IMR-90 (cell line): Measurements from ENCODE around the gene HSD17B7. TPM values are rescaled to one million over a fixed set of nuclear protein-coding genes. Genes with fewer than 3 reads are reported as not detected.

ENCODE experiments used
- ATAC-seq: fragments of 200-7000 bp; cut with Tn5 transposase; 2 replicates; pipeline ENCODE4 v1.9.1; 2020; ENCODE audit warnings: low read depth, mild to moderate bottlenecking, moderate library complexity
- BruUV-seq: library from RNA; stranded (reverse); fragments of 400-500 nt; replicated peaks from 2 replicates; lab custom pipeline; 2021; lab: Mats Ljungman, UMichigan
- CTCF ChIA-PET: fragments of 300-600 bp; formaldehyde crosslinking; extraction: SDS; loops from one replicate; lab custom pipeline; 2021; ENCODE audit warnings: antibody characterized with exemption; lab: Yijun Ruan, JAX
- POLR2A ChIA-PET: fragments of 300-600 bp; sonication (Branson Sonifier 250); formaldehyde crosslinking; loops from one replicate; lab custom pipeline; 2022; ENCODE audit warnings: antibody characterized with exemption; ENCODE audit not compliant: unreplicated experiment; lab: Charles Lee
- DNase-seq: peaks from one replicate; pipeline ENCODE4 v3.0.0; 2013
- H2AFZ ChIP-seq: replicated peaks from 2 replicates; pipeline ENCODE3; 2013; ENCODE audit warnings: low read length, mild to moderate bottlenecking; ENCODE audit not compliant: poor library complexity
- H2AK5ac ChIP-seq: 2 replicates; pipeline ENCODE4 v1.6.1; 2013; ENCODE audit warnings: low read depth, low read length, inconsistent platforms
- H2AK9ac ChIP-seq: replicated peaks from 2 replicates; pipeline ENCODE3; 2013; ENCODE audit warnings: mild to moderate bottlenecking, low read depth, low read length, moderate library complexity; ENCODE audit not compliant: poor library complexity
- H2BK120ac ChIP-seq: 2 replicates; pipeline ENCODE4 v1.6.1; 2013; ENCODE audit warnings: low read depth, low read length, inconsistent platforms
- H2BK15ac ChIP-seq: 3 replicates; pipeline ENCODE4 v1.6.1; 2013; ENCODE audit warnings: low read depth, low read length, inconsistent platforms
- H2BK20ac ChIP-seq: 2 replicates; pipeline ENCODE4 v1.6.1; 2013; ENCODE audit warnings: low read depth, mild to moderate bottlenecking, inconsistent platforms, low read length, moderate library complexity
- H2BK5ac ChIP-seq: 2 replicates; pipeline ENCODE4 v1.6.1; 2013; ENCODE audit warnings: mild to moderate bottlenecking, low read depth, low read length, inconsistent platforms; ENCODE audit not compliant: poor library complexity, severe bottlenecking
- H3K14ac ChIP-seq: replicated peaks from 2 replicates; pipeline ENCODE4 v1.6.1; 2013; ENCODE audit warnings: low read depth, low read length, inconsistent platforms
- H3K18ac ChIP-seq: 2 replicates; pipeline ENCODE4 v1.6.1; 2013; ENCODE audit warnings: low read depth, low read length, control low read depth
- H3K23ac ChIP-seq: 2 replicates; pipeline ENCODE4 v1.6.1; 2013; ENCODE audit warnings: low read depth, low read length, inconsistent platforms
- H3K27ac ChIP-seq: 2 replicates; pipeline ENCODE4 v1.5.1; 2013; ENCODE audit warnings: mild to moderate bottlenecking, control low read depth, low read length; ENCODE audit not compliant: insufficient read depth
- H3K27me3 ChIP-seq: 2 replicates; pipeline ENCODE4 v1.6.1; 2013; ENCODE audit warnings: low read length; ENCODE audit not compliant: control insufficient read depth, insufficient read depth
- H3K36me3 ChIP-seq: 2 replicates; pipeline ENCODE4 v1.6.1; 2013; ENCODE audit warnings: low read length, mixed read lengths; ENCODE audit not compliant: control insufficient read depth, insufficient read depth
- H3K4ac ChIP-seq: 2 replicates; pipeline ENCODE4 v1.6.1; 2013; ENCODE audit warnings: low read depth, low read length, inconsistent platforms
- H3K4me1 ChIP-seq: 2 replicates; pipeline ENCODE4 v1.6.1; 2013; ENCODE audit warnings: low read length, mixed read lengths; ENCODE audit not compliant: control insufficient read depth, insufficient read depth
- H3K4me2 ChIP-seq: 2 replicates; pipeline ENCODE4 v1.6.1; 2013; ENCODE audit warnings: low read depth, mild to moderate bottlenecking, control low read depth, low read length, moderate library complexity
- H3K4me3 ChIP-seq: 2 replicates; pipeline ENCODE4 v1.5.1; 2013; ENCODE audit warnings: low read depth, mild to moderate bottlenecking, control low read depth, low read length, moderate library complexity; ENCODE audit not compliant: insufficient read depth
- H3K56ac ChIP-seq: 2 replicates; pipeline ENCODE4 v1.6.1; 2013; ENCODE audit warnings: low read length, inconsistent platforms; ENCODE audit not compliant: insufficient read depth; ENCODE audit errors: extremely low read depth
- H3K79me1 ChIP-seq, 2 experiments: 2 replicates each; pipeline ENCODE4 v1.6.1; 2013; ENCODE audit warnings: low read length in 2 of 2, inconsistent platforms in 1 of 2, low read depth in 1 of 2
- H3K9ac ChIP-seq: 2 replicates; pipeline ENCODE4 v1.6.1; 2013; ENCODE audit warnings: low read depth, low read length, control low read depth
- H3K9me1 ChIP-seq: 2 replicates; pipeline ENCODE4 v1.6.1; 2013; ENCODE audit warnings: low read length, inconsistent platforms; ENCODE audit not compliant: insufficient read depth
- H3K9me3 ChIP-seq: 2 replicates; pipeline ENCODE4 v1.6.1; 2013; ENCODE audit warnings: low read length; ENCODE audit not compliant: control insufficient read depth, insufficient read depth
- H4K20me1 ChIP-seq: 2 replicates; pipeline ENCODE4 v1.6.1; 2013; ENCODE audit warnings: low read length, inconsistent platforms; ENCODE audit not compliant: insufficient read depth
- H4K5ac ChIP-seq: 2 replicates; pipeline ENCODE4 v1.6.1; 2013; ENCODE audit warnings: mild to moderate bottlenecking, low read depth, low read length, control low read depth
- H4K8ac ChIP-seq, 2 experiments: 2 replicates each; pipeline ENCODE4 v1.6.1; 2013; ENCODE audit warnings: low read depth in 2 of 2, low read length in 2 of 2, control low read depth in 1 of 2, inconsistent platforms in 1 of 2
- H4K91ac ChIP-seq: 2 replicates; pipeline ENCODE4 v1.6.1; 2013; ENCODE audit warnings: low read depth, low read length, inconsistent platforms; ENCODE audit not compliant: insufficient read depth
- BHLHE40 ChIP-seq: fragments of 150-350 bp; IDR thresholded peaks from 2 replicates; pipeline ENCODE4 v1.6.1; 2016; ENCODE audit warnings: mild to moderate bottlenecking, low read depth, low read length
- MAFK ChIP-seq: IDR thresholded peaks from 2 replicates; pipeline ENCODE4 v1.6.1; 2012; ENCODE audit warnings: low read depth, low read length, improper control_type of control experiment
- NFE2L2 ChIP-seq: fragments of 150-350 bp; IDR thresholded peaks from 2 replicates; pipeline ENCODE4 v1.6.1; 2016; ENCODE audit warnings: low read depth, mild to moderate bottlenecking, low read length
- SMC3 ChIP-seq: fragments of 150-350 bp; IDR thresholded peaks from 2 replicates; pipeline ENCODE4 v1.6.1; 2016; ENCODE audit warnings: low read depth, mild to moderate bottlenecking, antibody characterized with exemption, low read length, moderate library complexity
- WGBS, 2 experiments: methylation state at CpG; one replicate each; pipeline versions ENCODE4 v1.1.5 to v1.1.7; 2013; ENCODE audit warnings: missing lambda C conversion rate in 2 of 2; ENCODE audit not compliant: insufficient read length in 1 of 2; ENCODE audit errors: extremely low coverage in 2 of 2; 5-methylcytosine and 5-hydroxymethylcytosine counted together
- dilution Hi-C: fragments of 300-500 bp; cut with HindIII; formaldehyde crosslinking; loops from one replicate; pipeline ENCODE4 v1.14.3; 2018; ENCODE audit warnings: low sequenced_read_pairs; ENCODE audit not compliant: unreplicated experiment
- in situ Hi-C: fragments of 300-500 bp; cut with MboI; formaldehyde crosslinking; loops from 3 replicates; pipeline ENCODE4 v1.14.3; 2019; ENCODE audit warnings: low sequenced_read_pairs, inconsistent platforms, mixed read lengths
- intact Hi-C: fragments of 100-400 bp; cut with micrococcal nuclease; formaldehyde crosslinking; loops from 2 replicates; pipeline ENCODE4 v1.10.0; 2022
- polyA plus RNA-seq, 3 experiments: library from polyadenylated mRNA; depleted of rRNA; stranded (reverse); fragments of >200 nt; gene quantifications; 2 replicates each; pipeline ENCODE4 v1.2.3, GENCODE V29; 2012; ENCODE audit warnings: low replicate concordance in 1 of 3
- total RNA-seq: library from RNA; depleted of rRNA; stranded (reverse); fragments of >200 nt; gene quantifications from 2 replicates; pipeline ENCODE4 v1.2.3, GENCODE V29; 2012
- TF ChIP-seq, protein P1 (sequence below): fragments of 150-350 bp; IDR thresholded peaks from 2 replicates; pipeline ENCODE4 v1.6.1; 2016; ENCODE audit warnings: low read depth, mild to moderate bottlenecking, low read length, moderate library complexity, borderline replicate concordance
- TF ChIP-seq, protein P2 (sequence below): fragments of 150-350 bp; IDR thresholded peaks from 2 replicates; pipeline ENCODE4 v1.6.1; 2017; ENCODE audit warnings: mild to moderate bottlenecking, antibody characterized with exemption, low read length, low read depth

The HSD17B7 gene
- total and polyA plus RNA-seq, 2 of the 4 experiments (the other 2 are of a cell fraction): 10.6 to 17.7 TPM

DNA sequence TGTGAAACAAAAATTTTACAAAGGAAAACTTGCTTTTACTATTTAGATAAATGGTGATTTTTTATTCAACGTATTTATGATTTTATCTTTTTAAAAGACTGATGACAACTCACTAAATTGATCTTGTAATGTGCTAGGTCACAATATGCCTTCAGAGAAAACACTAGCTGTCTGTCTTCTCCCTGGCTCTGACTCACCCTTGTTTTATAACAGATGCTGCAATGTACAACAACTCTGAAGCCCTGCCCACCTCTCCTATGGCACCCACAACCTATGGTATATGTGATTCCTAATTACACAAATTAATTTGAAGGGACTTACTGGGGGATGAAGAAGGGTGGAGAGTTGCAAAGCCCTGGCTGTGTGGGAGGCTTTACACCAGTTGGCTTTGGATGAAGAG is 24.7 kb upstream of the HSD17B7 start:
- Histone ChIP-seq H4K5ac (no peak overlapping the region), H4K91ac (no peak overlapping the region), H3K4ac (no peak overlapping the region), H3K14ac (no peak overlapping the region), H4K20me1 (no peaks in the 10 kb centered on the region), H3K23ac (no peak overlapping the region), H2BK120ac (no peak overlapping the region), H3K9me1 (peaks cover 15% of the 10 kb centered on the region), H3K9me3 (no peaks in the 10 kb centered on the region), H3K27me3 (no peaks in the 10 kb centered on the region), H3K36me3 (peaks cover 45% of the 10 kb centered on the region), H2AK9ac (no peak overlapping the region), H2AK5ac (no peak overlapping the region), H3K79me1 (peaks cover 22 to 33% of the 10 kb centered on the region in 2 experiments), H3K56ac (no peak overlapping the region), H3K4me3 (no peak overlapping the region), H3K4me1 (no peaks in the 10 kb centered on the region), H2AFZ (no peak overlapping the region), H3K27ac (no peak overlapping the region), H3K18ac (no peak overlapping the region), H2BK20ac (no peak overlapping the region), H2BK15ac (no peak overlapping the region), H3K4me2 (no peak overlapping the region), H3K9ac (no peak overlapping the region), H4K8ac (no peak overlapping the region), H2BK5ac (no peak overlapping the region)
- TF ChIP-seq MAFK (no peak), SMC3 (no peak), NFE2L2 (no peak), BHLHE40 (no peak)
- TF ChIP-seq, protein P1, sequence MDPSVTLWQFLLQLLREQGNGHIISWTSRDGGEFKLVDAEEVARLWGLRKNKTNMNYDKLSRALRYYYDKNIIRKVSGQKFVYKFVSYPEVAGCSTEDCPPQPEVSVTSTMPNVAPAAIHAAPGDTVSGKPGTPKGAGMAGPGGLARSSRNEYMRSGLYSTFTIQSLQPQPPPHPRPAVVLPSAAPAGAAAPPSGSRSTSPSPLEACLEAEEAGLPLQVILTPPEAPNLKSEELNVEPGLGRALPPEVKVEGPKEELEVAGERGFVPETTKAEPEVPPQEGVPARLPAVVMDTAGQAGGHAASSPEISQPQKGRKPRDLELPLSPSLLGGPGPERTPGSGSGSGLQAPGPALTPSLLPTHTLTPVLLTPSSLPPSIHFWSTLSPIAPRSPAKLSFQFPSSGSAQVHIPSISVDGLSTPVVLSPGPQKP: no peak
- TF ChIP-seq, protein P2, sequence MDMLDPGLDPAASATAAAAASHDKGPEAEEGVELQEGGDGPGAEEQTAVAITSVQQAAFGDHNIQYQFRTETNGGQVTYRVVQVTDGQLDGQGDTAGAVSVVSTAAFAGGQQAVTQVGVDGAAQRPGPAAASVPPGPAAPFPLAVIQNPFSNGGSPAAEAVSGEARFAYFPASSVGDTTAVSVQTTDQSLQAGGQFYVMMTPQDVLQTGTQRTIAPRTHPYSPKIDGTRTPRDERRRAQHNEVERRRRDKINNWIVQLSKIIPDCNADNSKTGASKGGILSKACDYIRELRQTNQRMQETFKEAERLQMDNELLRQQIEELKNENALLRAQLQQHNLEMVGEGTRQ: no peak
- ATAC-seq (no peak), DNase-seq (no peak)
- in situ Hi-C loops: no loop called here
- dilution Hi-C loops: no loop called here
- ChIA-PET POLR2A (no interaction called here), CTCF (no interaction called here)
- WGBS, 2 experiments: no CpG with 5 or more reads among the region's 1 CpG
- intact Hi-C loops: no loop called here
- no TSS peak for BruUV-seq
